ENCODE measurements around the gene RPS15.

Gene RPS15

DNA sequence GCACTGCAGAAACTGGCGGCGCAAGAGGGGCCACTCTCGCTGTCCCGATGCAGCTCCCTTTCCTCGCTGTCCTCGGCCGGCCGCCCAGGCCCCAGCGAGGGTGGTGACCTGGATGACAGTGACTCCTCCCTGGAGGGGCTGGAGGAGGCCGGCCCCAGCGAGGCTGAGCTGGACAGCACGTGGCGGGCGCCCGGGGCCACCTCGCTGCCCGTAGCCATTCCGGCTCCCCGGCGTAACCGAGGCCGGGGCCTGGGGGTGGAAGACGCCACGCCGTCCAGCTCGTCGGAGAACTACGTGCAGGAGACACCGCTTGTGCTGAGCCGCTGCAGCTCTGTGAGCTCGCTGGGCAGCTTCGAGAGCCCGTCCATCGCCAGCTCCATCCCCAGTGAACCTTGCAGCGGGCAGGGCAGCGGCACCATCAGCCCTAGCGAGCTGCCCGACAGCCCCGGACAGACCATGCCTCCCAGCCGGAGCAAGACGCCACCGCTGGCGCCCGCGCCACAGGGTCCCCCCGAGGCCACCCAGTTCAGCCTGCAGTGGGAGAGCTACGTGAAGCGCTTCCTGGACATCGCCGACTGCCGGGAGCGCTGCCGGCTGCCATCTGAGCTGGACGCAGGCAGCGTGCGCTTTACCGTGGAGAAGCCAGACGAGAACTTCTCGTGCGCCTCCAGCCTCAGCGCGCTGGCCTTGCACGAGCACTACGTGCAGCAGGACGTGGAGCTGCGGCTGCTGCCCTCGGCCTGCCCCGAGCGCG lies 28.4 kb downstream of the RPS15 start:
- H3K36me3 ChIP-seq (ENCODE audit: insufficient read depth, insufficient read length, low read length), result peaks cover 4% of the 10 kb centered on the region
- H3K27me3 ChIP-seq (ENCODE audit: insufficient read depth, insufficient read length), result peaks cover 54% of the 10 kb centered on the region
- H3K9me3 ChIP-seq (ENCODE audit: insufficient read depth, low read length), result no peaks in the 10 kb centered on the region
- peaks cover 34% of the 10 kb centered on the region for H3K4me1 ChIP-seq (ENCODE audit: insufficient read depth, insufficient read length)
- H3K4me3 ChIP-seq (ENCODE audit: insufficient read length, low read depth), result peak overlapping the region; percentile 45
- peak overlapping the region; percentile 81 for H3K9ac ChIP-seq (ENCODE audit: insufficient read length, low read depth)
- TF ChIP-seq ZNF274 (IDR thresholded peaks at IDR 0.05; ENCODE audit: low read depth, low read length) (no peak), SUZ12 (IDR thresholded peaks at IDR 0.05; ENCODE audit: extremely low read depth, insufficient read depth, insufficient read length) (peak; percentile 32), YY1 (IDR thresholded peaks at IDR 0.05; ENCODE audit: insufficient read depth, insufficient read length) (no peak)
- DNase-seq (ENCODE audit: low read depth, low spot score), result no peak

GRCh38 chr19:1467215-1467489 lies 29.0 kb downstream of the RPS15 start:
- peak overlapping the region; percentile 45 for H3K4me3 ChIP-seq (ENCODE audit: insufficient read length, low read depth)
- peaks cover 59% of the 10 kb centered on the region for H3K27me3 ChIP-seq (ENCODE audit: insufficient read depth, insufficient read length)
- H3K36me3 ChIP-seq (ENCODE audit: insufficient read depth, insufficient read length, low read length), result peaks cover 4% of the 10 kb centered on the region
- H3K4me1 ChIP-seq (ENCODE audit: insufficient read depth, insufficient read length), result peaks cover 39% of the 10 kb centered on the region
- TF ChIP-seq ZNF274 (IDR thresholded peaks at IDR 0.05; ENCODE audit: low read depth, low read length) (no peak), YY1 (IDR thresholded peaks at IDR 0.05; ENCODE audit: insufficient read depth, insufficient read length) (no peak), SUZ12 (IDR thresholded peaks at IDR 0.05; ENCODE audit: extremely low read depth, insufficient read depth, insufficient read length) (no peak)
- no peaks in the 10 kb centered on the region for H3K9me3 ChIP-seq (ENCODE audit: insufficient read depth, low read length)
- peak overlapping the region; percentile 81 for H3K9ac ChIP-seq (ENCODE audit: insufficient read length, low read depth)
- DNase-seq (ENCODE audit: low read depth, low spot score), result no peak

DNA sequence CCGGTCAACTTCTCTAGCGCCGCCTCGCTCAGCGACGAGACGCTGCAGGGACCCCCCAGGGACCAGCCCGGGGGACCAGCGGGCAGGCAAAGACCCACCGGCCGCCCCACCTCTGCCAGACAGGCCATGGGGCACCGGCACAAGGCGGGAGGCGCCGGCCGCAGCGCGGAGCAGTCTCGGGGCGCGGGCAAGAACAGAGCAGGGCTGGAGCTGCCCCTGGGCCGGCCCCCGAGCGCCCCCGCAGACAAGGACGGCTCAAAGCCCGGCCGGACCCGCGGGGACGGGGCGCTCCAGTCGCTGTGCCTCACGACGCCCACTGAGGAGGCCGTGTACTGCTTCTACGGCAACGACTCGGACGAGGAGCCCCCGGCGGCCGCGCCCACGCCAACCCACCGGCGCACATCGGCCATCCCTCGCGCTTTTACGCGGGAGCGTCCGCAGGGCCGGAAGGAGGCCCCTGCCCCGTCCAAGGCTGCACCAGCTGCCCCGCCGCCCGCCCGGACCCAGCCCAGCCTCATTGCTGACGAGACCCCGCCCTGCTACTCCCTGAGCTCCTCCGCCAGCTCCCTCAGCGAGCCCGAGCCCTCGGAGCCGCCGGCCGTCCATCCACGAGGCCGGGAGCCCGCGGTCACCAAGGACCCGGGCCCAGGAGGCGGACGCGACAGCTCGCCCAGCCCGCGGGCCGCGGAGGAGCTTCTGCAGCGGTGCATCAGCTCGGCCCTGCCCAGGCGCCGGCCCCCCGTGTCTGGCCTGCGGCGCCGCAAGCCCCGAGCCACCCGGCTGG lies 29.5 kb downstream of the RPS15 start:
- TF ChIP-seq SUZ12 (IDR thresholded peaks at IDR 0.05; ENCODE audit: extremely low read depth, insufficient read depth, insufficient read length) (peak; percentile 71), ZNF274 (IDR thresholded peaks at IDR 0.05; ENCODE audit: low read depth, low read length) (no peak)
- Histone ChIP-seq H3K27me3 (ENCODE audit: insufficient read depth, insufficient read length) (peaks cover 60% of the 10 kb centered on the region), H3K4me3 (ENCODE audit: insufficient read length, low read depth) (peak overlapping the region; percentile 45), H3K9me3 (ENCODE audit: insufficient read depth, low read length) (no peaks in the 10 kb centered on the region), H3K4me1 (ENCODE audit: insufficient read depth, insufficient read length) (peaks cover 42% of the 10 kb centered on the region), H3K36me3 (ENCODE audit: insufficient read depth, insufficient read length, low read length) (peaks cover 4% of the 10 kb centered on the region), H3K9ac (ENCODE audit: insufficient read length, low read depth) (peak overlapping the region; percentile 81)
- no peak for DNase-seq (ENCODE audit: low read depth, low spot score)

DNA sequence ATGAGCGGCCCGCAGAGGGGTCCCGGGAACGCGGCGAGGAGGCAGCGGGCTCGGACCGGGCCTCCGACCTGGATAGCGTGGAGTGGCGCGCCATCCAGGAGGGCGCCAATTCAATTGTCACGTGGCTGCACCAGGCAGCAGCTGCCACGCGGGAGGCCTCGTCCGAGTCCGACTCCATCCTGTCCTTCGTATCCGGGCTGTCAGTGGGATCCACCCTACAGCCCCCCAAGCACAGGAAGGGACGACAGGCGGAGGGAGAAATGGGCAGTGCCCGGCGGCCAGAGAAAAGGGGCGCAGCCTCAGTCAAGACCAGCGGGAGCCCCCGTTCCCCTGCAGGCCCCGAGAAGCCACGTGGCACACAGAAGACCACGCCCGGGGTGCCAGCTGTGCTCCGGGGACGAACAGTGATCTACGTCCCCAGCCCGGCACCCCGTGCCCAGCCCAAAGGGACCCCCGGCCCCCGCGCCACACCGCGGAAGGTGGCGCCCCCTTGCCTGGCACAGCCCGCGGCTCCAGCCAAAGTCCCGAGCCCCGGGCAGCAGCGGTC lies 30.2 kb downstream of the RPS15 start:
- no peak for DNase-seq (ENCODE audit: low read depth, low spot score)
- H3K36me3 ChIP-seq (ENCODE audit: insufficient read depth, insufficient read length, low read length), result peaks cover 4% of the 10 kb centered on the region
- H3K9me3 ChIP-seq (ENCODE audit: insufficient read depth, low read length), result no peaks in the 10 kb centered on the region
- H3K27me3 ChIP-seq (ENCODE audit: insufficient read depth, insufficient read length), result peaks cover 60% of the 10 kb centered on the region
- TF ChIP-seq ZNF274 (IDR thresholded peaks at IDR 0.05; ENCODE audit: low read depth, low read length) (no peak), SUZ12 (IDR thresholded peaks at IDR 0.05; ENCODE audit: extremely low read depth, insufficient read depth, insufficient read length) (peak; percentile 72), YY1 (IDR thresholded peaks at IDR 0.05; ENCODE audit: insufficient read depth, insufficient read length) (no peak)
- peaks cover 47% of the 10 kb centered on the region for H3K4me1 ChIP-seq (ENCODE audit: insufficient read depth, insufficient read length)
- H3K9ac ChIP-seq (ENCODE audit: insufficient read length, low read depth), result peak overlapping the region; percentile 81
- peak overlapping the region; percentile 45 for H3K4me3 ChIP-seq (ENCODE audit: insufficient read length, low read depth)

- peaks cover 48% of the 10 kb centered on the region for H3K4me1 ChIP-seq (ENCODE audit: insufficient read depth, insufficient read length)
- no peaks in the 10 kb centered on the region for H3K9me3 ChIP-seq (ENCODE audit: insufficient read depth, low read length)
- DNase-seq (ENCODE audit: low read depth, low spot score), result no peak
- peak overlapping the region; percentile 85 for H3K9ac ChIP-seq (ENCODE audit: insufficient read length, low read depth)
- no peak for TF ChIP-seq ZNF274 (IDR thresholded peaks at IDR 0.05; ENCODE audit: low read depth, low read length)
- TF ChIP-seq SUZ12 (IDR thresholded peaks at IDR 0.05; ENCODE audit: extremely low read depth, insufficient read depth, insufficient read length), result no peak
- no peak for TF ChIP-seq YY1 (IDR thresholded peaks at IDR 0.05; ENCODE audit: insufficient read depth, insufficient read length)
- peak overlapping the region; percentile 53 for H3K4me3 ChIP-seq (ENCODE audit: insufficient read length, low read depth)
- peaks cover 8% of the 10 kb centered on the region for H3K36me3 ChIP-seq (ENCODE audit: insufficient read depth, insufficient read length, low read length)
- peaks cover 60% of the 10 kb centered on the region for H3K27me3 ChIP-seq (ENCODE audit: insufficient read depth, insufficient read length)
Observed at GRCh38 chr19:1468821-1469254, 30.6 kb downstream of the RPS15 start.

GRCh38 chr19:1469255-1470054 lies 31.3 kb downstream of the RPS15 start:
- H3K4me1 ChIP-seq (ENCODE audit: insufficient read depth, insufficient read length), result peaks cover 49% of the 10 kb centered on the region
- peaks cover 60% of the 10 kb centered on the region for H3K27me3 ChIP-seq (ENCODE audit: insufficient read depth, insufficient read length)
- H3K9ac ChIP-seq (ENCODE audit: insufficient read length, low read depth), result peak overlapping the region; percentile 85
- TF ChIP-seq SUZ12 (IDR thresholded peaks at IDR 0.05; ENCODE audit: extremely low read depth, insufficient read depth, insufficient read length), result no peak
- no peak for TF ChIP-seq YY1 (IDR thresholded peaks at IDR 0.05; ENCODE audit: insufficient read depth, insufficient read length)
- TF ChIP-seq ZNF274 (IDR thresholded peaks at IDR 0.05; ENCODE audit: low read depth, low read length), result no peak
- no peak for DNase-seq (ENCODE audit: low read depth, low spot score)
- no peaks in the 10 kb centered on the region for H3K9me3 ChIP-seq (ENCODE audit: insufficient read depth, low read length)
- peaks cover 14% of the 10 kb centered on the region for H3K36me3 ChIP-seq (ENCODE audit: insufficient read depth, insufficient read length, low read length)
- peak overlapping the region; percentile 53 for H3K4me3 ChIP-seq (ENCODE audit: insufficient read length, low read depth)
